Lower lobe of right lung (tissue), 2 donors: ENCODE data around the gene MAPKAPK2. TPM values are rescaled to one million over a fixed set of nuclear protein-coding genes. Genes with fewer than 3 reads are reported as not detected.
A peak's percentile ranks its signal among the peaks of the same experiment; 100 is the strongest.
"Not testable (repeated sequence)": the region's sequence is repeated elsewhere in the genome, so short reads cannot be mapped to it uniquely, and the experiment has no call there.

ENCODE experiments used
- ATAC-seq, 2 donors: fragments of 200-7000 bp; cut with Tn5 transposase; one replicate each; pipeline ENCODE4 v1.9.1; 2020 to 2022; ENCODE audit warnings: mild to moderate bottlenecking in 2 of 2, moderate library complexity in 2 of 2
- DNase-seq: peaks from one replicate; pipeline ENCODE4 v3.0.0-alpha.2; 2020
- H3K27ac ChIP-seq: fragments of 200-600 bp; one replicate; pipeline ENCODE4 v1.8.0; 2022
- H3K27me3 ChIP-seq: fragments of 200-600 bp; one replicate; pipeline ENCODE4 v1.8.0; 2022; ENCODE audit warnings: low read depth
- H3K36me3 ChIP-seq: fragments of 200-600 bp; one replicate; pipeline ENCODE4 v1.8.0; 2022; ENCODE audit warnings: mild to moderate bottlenecking
- H3K4me1 ChIP-seq: fragments of 200-600 bp; one replicate; pipeline ENCODE4 v1.8.0; 2022
- H3K4me3 ChIP-seq: fragments of 200-600 bp; one replicate; pipeline ENCODE4 v1.8.0; 2022; ENCODE audit warnings: mild to moderate bottlenecking
- H3K9me3 ChIP-seq: fragments of 200-600 bp; one replicate; pipeline ENCODE4 v1.8.0; 2022
- intact Hi-C: fragments of 100-400 bp; cut with DNase I; formaldehyde crosslinking; loops from one replicate; pipeline ENCODE4 v1.11.0; 2022
- total RNA-seq: library from RNA; stranded (reverse); fragmentation: NEBNext Ultra II Directional; extraction: Animal tissue kit (Norgen Biotek cat#: 25700); gene quantifications from one replicate; pipeline ENCODE4 v1.2.1, GENCODE V29; 2021
- TF ChIP-seq, protein P1 (sequence below): fragments of 200-600 bp; IDR thresholded peaks from one replicate; pipeline ENCODE4 v1.8.0; 2022; ENCODE audit warnings: antibody characterized with exemption, mild to moderate bottlenecking
- donor health status: DM: no; HTN: yes; CAD: no; lungs with severe emphysema.

The MAPKAPK2 gene
- total RNA-seq, 1 donor from 2014 or later = 87.0 TPM

DNA sequence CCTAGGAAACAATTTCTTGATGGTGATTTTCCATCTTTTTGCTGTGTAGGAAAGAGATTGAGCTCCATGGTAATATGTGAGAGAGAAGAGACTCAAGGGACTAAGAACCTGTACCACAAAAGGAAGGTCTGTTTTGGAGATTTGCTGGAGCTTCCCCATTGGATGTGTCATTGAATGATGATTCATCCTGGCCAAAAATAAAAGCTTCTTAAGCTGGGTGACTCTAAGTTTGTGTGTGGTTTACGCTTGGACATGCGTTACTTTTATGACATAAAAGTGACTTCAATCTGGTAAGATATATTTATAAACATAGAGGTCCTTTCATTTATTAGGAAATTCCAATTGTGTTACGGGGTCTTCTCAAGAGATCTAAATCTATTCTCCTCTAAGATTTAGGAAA, 68.4 kb downstream of the MAPKAPK2 start:
- no peak overlapping the region for H3K27ac ChIP-seq
- no peaks in the 10 kb centered on the region for H3K36me3 ChIP-seq
- intact Hi-C loops = no loop called here
- H3K4me1 ChIP-seq = no peaks in the 10 kb centered on the region
- H3K27me3 ChIP-seq = no peaks in the 10 kb centered on the region
- H3K4me3 ChIP-seq = no peak overlapping the region
- H3K9me3 ChIP-seq = no peaks in the 10 kb centered on the region
- DNase-seq (no peak), ATAC-seq (no peak)
- TF ChIP-seq, protein P1, sequence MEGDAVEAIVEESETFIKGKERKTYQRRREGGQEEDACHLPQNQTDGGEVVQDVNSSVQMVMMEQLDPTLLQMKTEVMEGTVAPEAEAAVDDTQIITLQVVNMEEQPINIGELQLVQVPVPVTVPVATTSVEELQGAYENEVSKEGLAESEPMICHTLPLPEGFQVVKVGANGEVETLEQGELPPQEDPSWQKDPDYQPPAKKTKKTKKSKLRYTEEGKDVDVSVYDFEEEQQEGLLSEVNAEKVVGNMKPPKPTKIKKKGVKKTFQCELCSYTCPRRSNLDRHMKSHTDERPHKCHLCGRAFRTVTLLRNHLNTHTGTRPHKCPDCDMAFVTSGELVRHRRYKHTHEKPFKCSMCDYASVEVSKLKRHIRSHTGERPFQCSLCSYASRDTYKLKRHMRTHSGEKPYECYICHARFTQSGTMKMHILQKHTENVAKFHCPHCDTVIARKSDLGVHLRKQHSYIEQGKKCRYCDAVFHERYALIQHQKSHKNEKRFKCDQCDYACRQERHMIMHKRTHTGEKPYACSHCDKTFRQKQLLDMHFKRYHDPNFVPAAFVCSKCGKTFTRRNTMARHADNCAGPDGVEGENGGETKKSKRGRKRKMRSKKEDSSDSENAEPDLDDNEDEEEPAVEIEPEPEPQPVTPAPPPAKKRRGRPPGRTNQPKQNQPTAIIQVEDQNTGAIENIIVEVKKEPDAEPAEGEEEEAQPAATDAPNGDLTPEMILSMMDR = no peak

DNA sequence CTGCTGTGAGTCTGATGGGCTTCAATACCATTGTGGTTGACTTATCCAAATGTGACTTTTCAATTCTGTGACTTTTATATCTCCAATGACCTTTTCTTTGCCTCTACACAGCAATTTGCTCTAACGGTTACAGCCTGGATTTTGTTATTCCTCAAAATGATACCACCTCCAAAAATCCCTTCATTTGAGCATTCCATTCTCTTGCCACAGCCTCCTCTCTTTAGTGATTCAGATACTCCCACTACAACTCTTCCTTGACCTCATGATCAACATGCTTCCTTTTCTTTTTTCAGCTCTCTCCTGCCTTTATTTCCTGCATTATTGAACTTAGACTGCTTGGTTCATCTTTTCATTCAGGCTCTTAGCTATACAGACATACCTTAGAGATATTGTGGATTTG, 69.3 kb downstream of the MAPKAPK2 start:
- TF ChIP-seq, protein P1 = no peak
- Histone ChIP-seq H3K4me1 (no peaks in the 10 kb centered on the region), H3K36me3 (no peaks in the 10 kb centered on the region), H3K4me3 (no peak overlapping the region), H3K9me3 (no peaks in the 10 kb centered on the region), H3K27ac (no peak overlapping the region), H3K27me3 (no peaks in the 10 kb centered on the region)
- DNase-seq (no peak), ATAC-seq (no peak)
- intact Hi-C loops = no loop called here

DNA sequence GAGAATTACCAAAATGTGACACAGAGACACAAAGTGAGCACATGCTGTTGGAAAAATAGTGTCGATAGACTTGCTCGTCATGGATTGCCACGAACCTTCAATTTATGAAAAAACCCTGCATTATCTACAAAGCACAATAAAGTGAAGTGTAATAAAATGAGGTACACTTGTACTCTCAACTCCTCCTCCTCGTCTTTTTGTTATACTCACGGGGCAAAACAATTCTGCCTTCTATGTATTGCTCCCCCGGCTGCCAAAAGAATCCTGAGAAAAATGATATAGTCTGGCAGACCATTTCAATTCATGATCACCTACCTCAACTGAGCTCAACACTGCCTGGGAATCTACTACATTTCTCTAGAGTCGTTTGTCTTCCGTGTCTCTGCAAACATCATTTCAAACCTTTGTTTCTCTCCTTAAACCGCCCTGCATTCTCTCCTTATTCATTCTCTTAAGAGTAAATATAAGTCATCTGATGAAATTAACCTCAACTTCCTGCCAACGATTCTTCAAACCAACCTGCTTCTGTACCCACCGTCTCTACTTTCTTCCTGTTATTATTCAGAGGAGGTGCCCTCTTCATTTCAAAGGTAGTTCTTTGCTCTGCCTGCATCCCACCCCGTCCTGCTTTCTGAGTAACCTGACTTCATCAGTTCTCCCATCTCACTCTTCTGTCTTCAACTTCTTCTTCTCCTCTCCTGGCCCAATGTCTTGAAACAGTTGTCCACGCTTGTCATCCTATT, 73.0 kb downstream of the MAPKAPK2 start:
- intact Hi-C loops = no loop called here
- peak in 1 of 2 donors; percentile 37 for ATAC-seq

DNA sequence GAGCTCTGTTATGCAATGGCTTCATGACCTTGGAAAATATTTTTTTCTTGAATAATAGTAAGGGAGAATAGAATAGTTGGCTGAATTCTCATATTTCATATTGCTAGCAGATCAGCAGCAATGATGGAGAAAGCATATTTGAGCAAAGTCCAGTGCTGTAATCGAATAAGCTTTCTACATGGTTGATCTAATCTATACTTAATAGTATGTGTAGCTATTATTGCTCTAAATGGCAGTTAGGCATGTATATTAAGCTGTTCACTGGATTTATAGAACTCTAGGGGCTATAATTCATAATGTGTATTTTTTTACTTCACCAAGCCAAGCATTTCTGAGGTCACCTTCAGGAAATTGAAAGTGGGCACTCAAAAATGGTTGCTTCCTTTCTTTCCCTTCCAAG, 75.9 kb downstream of the MAPKAPK2 start:
- H3K36me3 ChIP-seq = no peaks in the 10 kb centered on the region
- no peaks in the 10 kb centered on the region for H3K9me3 ChIP-seq
- no peak overlapping the region for H3K4me3 ChIP-seq
- no peak overlapping the region for H3K27ac ChIP-seq
- TF ChIP-seq, protein P1 = no peak
- no peaks in the 10 kb centered on the region for H3K27me3 ChIP-seq
- DNase-seq = no peak
- H3K4me1 ChIP-seq = peaks cover 3% of the 10 kb centered on the region
- intact Hi-C loops = no loop called here
- no peak for ATAC-seq

More for the DNA sequence above, 73.0 kb downstream of the MAPKAPK2 start:
- Histone ChIP-seq H3K36me3 (no peaks in the 10 kb centered on the region), H3K27me3 (no peaks in the 10 kb centered on the region), H3K9me3 (no peaks in the 10 kb centered on the region), H3K4me1 (no peaks in the 10 kb centered on the region), H3K4me3 (no peak overlapping the region), H3K27ac (no peak overlapping the region)
- DNase-seq = no peak
- TF ChIP-seq, protein P1 = no peak

DNA sequence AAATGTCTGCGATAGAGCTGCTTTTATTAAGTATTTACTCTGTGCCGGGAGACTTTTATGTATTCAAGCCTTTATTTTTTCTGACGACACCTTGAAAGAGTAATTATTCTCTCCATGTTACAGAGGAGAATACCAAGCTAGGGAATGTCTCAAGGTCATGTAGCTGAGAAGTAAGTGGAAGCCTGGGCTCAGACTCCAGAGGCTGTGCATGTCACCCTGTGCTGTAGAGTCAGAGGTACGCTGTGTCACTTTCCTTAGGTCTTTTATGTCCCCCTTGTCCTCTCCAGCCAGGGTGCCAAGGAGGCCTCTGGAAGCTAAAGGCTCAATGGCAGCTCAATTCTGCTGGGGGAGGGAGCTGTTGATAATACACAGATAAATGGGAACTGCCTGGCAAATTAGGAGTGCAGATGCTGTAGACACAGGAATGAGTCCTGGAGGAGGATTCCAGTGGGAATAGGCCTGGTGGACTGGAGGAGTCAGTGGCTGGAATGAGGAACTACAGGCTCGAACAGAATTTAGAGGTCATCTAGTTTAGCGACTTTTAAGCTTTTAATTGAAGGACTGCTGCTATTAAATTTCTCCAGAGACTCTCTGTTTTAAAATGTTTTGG, 76.6 kb downstream of the MAPKAPK2 start:
- Histone ChIP-seq H3K27ac (no peak overlapping the region), H3K9me3 (no peaks in the 10 kb centered on the region), H3K4me1 (peaks cover 9% of the 10 kb centered on the region), H3K27me3 (no peaks in the 10 kb centered on the region), H3K4me3 (no peak overlapping the region), H3K36me3 (no peaks in the 10 kb centered on the region)
- TF ChIP-seq, protein P1 = no peak
- ATAC-seq = no peak
- no peak for DNase-seq
- intact Hi-C loops = no loop called here

DNA sequence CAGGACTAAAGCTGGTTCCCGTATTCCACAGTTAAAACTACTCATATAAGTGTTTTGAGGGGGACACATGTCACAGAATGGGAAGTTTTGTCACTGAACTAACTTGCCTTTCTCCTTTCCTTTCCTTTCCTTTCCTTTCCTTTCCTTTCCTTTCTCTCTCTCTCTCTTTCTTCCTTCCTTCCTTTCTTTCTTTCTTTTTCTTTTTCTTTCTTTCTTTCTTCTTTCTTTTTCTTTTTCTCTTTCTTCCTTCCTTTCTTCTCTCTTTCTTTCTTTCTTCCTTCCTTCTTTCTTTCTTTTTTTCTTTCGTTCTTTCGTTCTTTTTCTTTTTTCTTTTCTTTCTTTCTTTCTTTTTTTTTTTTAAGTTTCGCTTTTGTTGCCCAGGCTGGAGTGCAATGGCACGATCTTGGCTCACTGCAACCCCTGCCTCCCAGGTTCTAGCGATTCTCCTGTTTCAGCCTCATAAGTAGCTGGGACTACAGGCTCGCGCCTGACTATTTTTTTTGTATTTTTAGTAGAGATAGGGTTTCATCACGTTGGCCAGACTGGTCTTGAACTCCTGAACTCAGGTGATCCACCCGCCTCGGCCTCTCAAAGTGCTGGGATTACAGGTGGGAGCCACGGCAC, 78.1 kb downstream of the MAPKAPK2 start:
- H3K9me3 ChIP-seq, H3K27me3 ChIP-seq, DNase-seq, H3K36me3 ChIP-seq, H3K4me3 ChIP-seq, H3K27ac ChIP-seq, intact Hi-C loops, ATAC-seq: not testable (repeated sequence)
- H3K4me1 ChIP-seq = peaks cover 16% of the 10 kb centered on the region

DNA sequence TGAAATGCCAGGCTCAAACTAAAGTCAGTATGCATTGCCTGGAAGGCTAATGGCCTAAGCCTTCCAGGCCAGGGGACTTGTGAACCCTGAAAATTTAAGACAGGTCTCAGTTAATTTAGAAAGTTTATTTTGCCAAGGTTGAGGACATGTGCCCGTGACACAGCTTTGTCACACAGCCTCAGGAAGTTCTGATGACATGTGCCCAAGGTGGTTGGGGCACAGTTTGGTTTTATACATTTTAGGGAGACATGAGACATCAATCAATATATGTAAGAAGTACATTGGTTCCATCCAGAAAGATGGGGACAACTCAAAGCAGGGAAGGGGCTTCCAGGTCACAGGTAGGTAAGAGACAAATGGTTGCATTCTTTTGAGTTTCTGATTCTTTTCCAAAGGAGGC, 81.1 kb downstream of the MAPKAPK2 start:
- H3K27ac ChIP-seq = not testable (repeated sequence)

More for the DNA sequence above, 81.1 kb downstream of the MAPKAPK2 start:
- ATAC-seq, DNase-seq, H3K27me3 ChIP-seq, intact Hi-C loops, H3K4me3 ChIP-seq, H3K36me3 ChIP-seq, H3K9me3 ChIP-seq: not testable (repeated sequence)
- H3K4me1 ChIP-seq = peaks cover 23% of the 10 kb centered on the region
